Astrocyte (in vitro differentiated cells and primary cell): ENCODE measurements around the gene SH2D4B.

ENCODE experiments used
- CTCF ChIP-seq: IDR thresholded peaks from 2 replicates; pipeline ENCODE4 v1.5.1; 2011; ENCODE audit warnings: low read depth, mild to moderate bottlenecking, inconsistent platforms, low read length, moderate library complexity; ENCODE audit not compliant: insufficient read depth
- EZH2 ChIP-seq: IDR thresholded peaks from 2 replicates; pipeline ENCODE4 v1.6.1; 2012; ENCODE audit warnings: mild to moderate bottlenecking, low read length, inconsistent platforms; ENCODE audit not compliant: insufficient read depth

- no peak for TF ChIP-seq CTCF
- no peak for TF ChIP-seq EZH2
Measured at GRCh38 chr10:80660266-80660665, 122.6 kb downstream of the SH2D4B start.
